Heart left ventricle (tissue), 16 donors: ENCODE data around the gene ATP6V1B1. TPM values are rescaled to one million over a fixed set of nuclear protein-coding genes. Genes with fewer than 3 reads are reported as not detected.

Experiments used
- ATAC-seq, 4 donors: fragments of 200-7000 bp; cut with Tn5 transposase; one replicate each; pipeline ENCODE4 v1.9.1; 2020 to 2022; ENCODE audit warnings: moderate library complexity in 4 of 4, mild to moderate bottlenecking in 3 of 4, moderate number of reproducible peaks in 1 of 4
- DNase-seq, 5 donors: peaks; one replicate each; pipeline ENCODE4 v3.0.0-alpha.2; 2020
- H3K27ac ChIP-seq, 12 donors: fragments of 200-600 bp; sonication (generic) in 4 of 12; one replicate each; pipeline versions ENCODE4 v1.5.0 to v1.8.0; 2016 to 2022; ENCODE audit warnings: mild to moderate bottlenecking in 2 of 12
- H3K27me3 ChIP-seq, 9 donors: fragments of 200-600 bp; sonication (generic) in 2 of 9; one replicate each; pipeline versions ENCODE4 v1.5.1 to v1.8.0; 2016 to 2022; ENCODE audit warnings: mild to moderate bottlenecking in 3 of 9
- H3K36me3 ChIP-seq, 9 donors: fragments of 200-600 bp; sonication (generic) in 2 of 9; one replicate each; pipeline versions ENCODE4 v1.5.0 to v1.8.0; 2018 to 2022; ENCODE audit warnings: mild to moderate bottlenecking in 2 of 9
- H3K4me1 ChIP-seq, 12 donors: fragments of 200-600 bp; sonication (generic) in 4 of 12; one replicate each; pipeline versions ENCODE4 v1.5.0 to v1.8.0; 2016 to 2022; ENCODE audit warnings: mild to moderate bottlenecking in 3 of 12
- H3K4me3 ChIP-seq, 12 donors: fragments of 200-600 bp; sonication (generic) in 4 of 12; one replicate each; pipeline versions ENCODE4 v1.5.0 to v1.8.0; 2017 to 2022; ENCODE audit warnings: mild to moderate bottlenecking in 9 of 12, moderate library complexity in 4 of 12
- H3K9me3 ChIP-seq, 12 donors: fragments of 200-600 bp; sonication (generic) in 4 of 12; one replicate each; pipeline versions ENCODE4 v1.5.0 to v1.8.0; 2016 to 2022; ENCODE audit warnings: mild to moderate bottlenecking in 1 of 12
- CTCF ChIP-seq, 12 donors: fragments of 200-600 bp; sonication (generic) in 4 of 12; IDR thresholded peaks; one replicate each; pipeline versions ENCODE4 v1.5.0 to v1.8.0; 2018 to 2022; ENCODE audit warnings: antibody characterized with exemption in 12 of 12, mild to moderate bottlenecking in 5 of 12
- POLR2A ChIP-seq, 2 donors: fragments of 450-650 bp; IDR thresholded peaks; one replicate each; pipeline ENCODE4 v1.6.1; 2017; ENCODE audit warnings: antibody characterized with exemption in 2 of 2, mild to moderate bottlenecking in 2 of 2, moderate library complexity in 2 of 2
- WGBS, 4 donors: extraction: QIAGEN DNeasy Blood & Tissue Kit in 2 of 4; methylation state at CpG; one replicate each; pipeline versions ENCODE4 v1.1.5 to v1.1.7; 2013 to 2018; 5-methylcytosine and 5-hydroxymethylcytosine counted together
- intact Hi-C, 10 donors: fragments of 100-400 bp; cut with DNase I; formaldehyde crosslinking; loops; one replicate each; pipeline versions ENCODE4 v1.11.1 to v1.14.2; 2022
- polyA plus RNA-seq, 2 donors: library from polyadenylated mRNA; stranded (reverse); fragments of 200-250 nt; gene quantifications; one replicate each; pipeline ENCODE4 v1.2.3, GENCODE V29; 2013
- total RNA-seq, 9 donors: library from RNA; depleted of rRNA in 2 of 9; stranded (reverse); fragments of >200 nt in 2 of 9; fragmentation: NEBNext Ultra II Directional in 3 of 9; extraction: Animal tissue kit (Norgen Biotek cat#: 25700) in 3 of 9; gene quantifications; one replicate each; pipeline versions ENCODE4 v1.1.0 to v1.2.4, GENCODE V29; 2016 to 2023
- donor health status: ischemic (EF 13 %, LVEDD 7.1; RV severe dilation, severe dysfunction).
- donor health status: healthy with polysubstance abuse.
- donor health status: DM: no; HTN: yes; CAD: no.
- donor health status: DM: no; HTN: no; CAD: no.
- donor health status: ischemic (EF 25% LVEDD 6.9; RV normal size, moderate dysfunction).
- donor health status: ischemic (EF 25% LVEDD 5.7; RV mildly dilated, moderate dysfunction).
- donor health status: healthy.
- donor health status: DM: yes; HTN: yes; CAD: no.
- donor health status: ischemic (EF 35%, LVEDD 5.7; RV mildly dilated, moderate dysfunction).
- donor health status: nonischemic (EF 11% LVEDD 7.7; RV severe dilation, severe dysfunction).
- donor health status: DM: yes; HTN: yes; CAD: no.
- donor health status: PGD.
- donor health status: ischemic (EF 29% LVEDD 5.4; RV normal size, mild dysfunction).
- donor health status: nonischemic (EF 23%, LVEDD 6.1; RV moderate dilation, normal function).

ATP6V1B1 gene
- total and polyA plus RNA-seq, 11 donors, result 0.16 to 1.8 (median 0.48) TPM; not detected in 4

- Histone ChIP-seq H3K9me3 (no peaks in the 10 kb centered on the region), H3K27me3 (no peaks in the 10 kb centered on the region), H3K27ac (no peak overlapping the region), H3K4me3 (no peak overlapping the region), H3K4me1 (peaks cover 0 to 35% (median 17%) of the 10 kb centered on the region in 12 donors), H3K36me3 (peaks cover 0 to 59% (median 50%) of the 10 kb centered on the region in 9 donors)
- intact Hi-C loops, result no loop called here
- WGBS, 4 donors, result 93 to 96% (median 94%) methylated on average over 1 of the region's 1 CpG
- TF ChIP-seq CTCF (IDR thresholded peaks at IDR 0.05) (no peak), POLR2A (IDR thresholded peaks at IDR 0.05) (no peak)
- DNase-seq, result no peak
- ATAC-seq, result no peak
These were observed 50.3 kb downstream of the ATP6V1B1 start for GRCh38 chr2:70985956-70986355.

- TF ChIP-seq CTCF (IDR thresholded peaks at IDR 0.05) (no peak), POLR2A (IDR thresholded peaks at IDR 0.05) (no peak)
- Histone ChIP-seq H3K9me3 (no peaks in the 10 kb centered on the region), H3K4me3 (no peak overlapping the region), H3K36me3 (peaks cover 0 to 66% (median 56%) of the 10 kb centered on the region in 9 donors), H3K27me3 (no peaks in the 10 kb centered on the region), H3K27ac (peak overlapping the region in 2 of 12 donors; percentile 4 to 34), H3K4me1 (peaks cover 0 to 37% (median 17%) of the 10 kb centered on the region in 12 donors)
- ATAC-seq (no peak), DNase-seq (peak in 1 of 5 donors; percentile 37)
- WGBS, 4 donors, result 86 to 92% (median 86%) methylated on average over 4 of the region's 4 CpGs
- intact Hi-C loops, result no loop called here
These were observed 50.9 kb downstream of the ATP6V1B1 start for GRCh38 chr2:70986499-70987189.

GRCh38 chr2:70987386-70987785 lies 51.7 kb downstream of the ATP6V1B1 start:
- peaks cover 0 to 73% (median 60%) of the 10 kb centered on the region in 9 donors for H3K36me3 ChIP-seq
- no peaks in the 10 kb centered on the region for H3K9me3 ChIP-seq
- peak overlapping the region in 3 of 12 donors; percentile 4 to 60 (median 34) for H3K27ac ChIP-seq

More at GRCh38 chr2:70987386-70987785, 51.7 kb downstream of the ATP6V1B1 start:
- intact Hi-C loops, result no loop called here
- ATAC-seq (no peak), DNase-seq (peak in 1 of 5 donors; percentile 4)
- no peak overlapping the region for H3K4me3 ChIP-seq
- H3K27me3 ChIP-seq, result no peaks in the 10 kb centered on the region
- TF ChIP-seq CTCF (IDR thresholded peaks at IDR 0.05) (no peak), POLR2A (IDR thresholded peaks at IDR 0.05) (no peak)
- peaks cover 0 to 42% (median 17%) of the 10 kb centered on the region in 12 donors for H3K4me1 ChIP-seq
- WGBS, 4 donors, result 65 to 78% (median 72%) methylated on average over 1 of the region's 1 CpG
